ENCODE results near the gene PCDHGC3. TPM values are rescaled to one million over a fixed set of nuclear protein-coding genes. Genes with fewer than 3 reads are reported as not detected.

Gene PCDHGC3
- total RNA-seq, 1 donor from 2014 or later = 51.4 TPM

DNA sequence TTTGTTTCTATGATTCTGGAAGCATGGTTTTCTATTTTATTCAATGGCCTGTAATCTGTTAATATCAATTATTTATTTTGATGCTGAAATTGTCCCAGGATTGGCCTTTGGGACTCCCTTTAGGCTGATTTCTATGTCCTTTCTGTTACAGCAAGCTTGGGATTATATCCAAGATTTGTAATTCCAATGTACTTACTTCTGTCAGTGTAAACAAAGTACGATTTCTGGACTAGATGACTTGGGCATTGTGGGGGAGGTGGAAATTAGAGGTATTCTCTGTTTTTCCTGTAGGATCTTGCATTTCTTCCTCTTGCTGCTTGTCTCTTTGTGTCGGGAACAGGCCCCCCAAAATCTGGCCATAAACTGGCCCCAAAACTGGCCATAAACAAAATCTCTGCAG is 41.8 kb upstream of the PCDHGC3 start:
- Histone ChIP-seq H3K4me1 (no peaks in the 10 kb centered on the region), H3K27ac (no peak overlapping the region), H3K36me3 (peaks cover 0 to 2% of the 10 kb centered on the region in 2 donors), H3K27me3 (no peaks in the 10 kb centered on the region), H3K4me3 (no peak overlapping the region), H3K9me3 (peaks cover 89 to 100% of the 10 kb centered on the region in 2 donors)
- intact Hi-C loops (cut with DNase I) = no loop called here
- no peak for DNase-seq (ENCODE audit: low spot score in 2 of 2)
- TF ChIP-seq, protein P1, sequence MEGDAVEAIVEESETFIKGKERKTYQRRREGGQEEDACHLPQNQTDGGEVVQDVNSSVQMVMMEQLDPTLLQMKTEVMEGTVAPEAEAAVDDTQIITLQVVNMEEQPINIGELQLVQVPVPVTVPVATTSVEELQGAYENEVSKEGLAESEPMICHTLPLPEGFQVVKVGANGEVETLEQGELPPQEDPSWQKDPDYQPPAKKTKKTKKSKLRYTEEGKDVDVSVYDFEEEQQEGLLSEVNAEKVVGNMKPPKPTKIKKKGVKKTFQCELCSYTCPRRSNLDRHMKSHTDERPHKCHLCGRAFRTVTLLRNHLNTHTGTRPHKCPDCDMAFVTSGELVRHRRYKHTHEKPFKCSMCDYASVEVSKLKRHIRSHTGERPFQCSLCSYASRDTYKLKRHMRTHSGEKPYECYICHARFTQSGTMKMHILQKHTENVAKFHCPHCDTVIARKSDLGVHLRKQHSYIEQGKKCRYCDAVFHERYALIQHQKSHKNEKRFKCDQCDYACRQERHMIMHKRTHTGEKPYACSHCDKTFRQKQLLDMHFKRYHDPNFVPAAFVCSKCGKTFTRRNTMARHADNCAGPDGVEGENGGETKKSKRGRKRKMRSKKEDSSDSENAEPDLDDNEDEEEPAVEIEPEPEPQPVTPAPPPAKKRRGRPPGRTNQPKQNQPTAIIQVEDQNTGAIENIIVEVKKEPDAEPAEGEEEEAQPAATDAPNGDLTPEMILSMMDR (IDR thresholded peaks at IDR 0.05) = no peak

DNA sequence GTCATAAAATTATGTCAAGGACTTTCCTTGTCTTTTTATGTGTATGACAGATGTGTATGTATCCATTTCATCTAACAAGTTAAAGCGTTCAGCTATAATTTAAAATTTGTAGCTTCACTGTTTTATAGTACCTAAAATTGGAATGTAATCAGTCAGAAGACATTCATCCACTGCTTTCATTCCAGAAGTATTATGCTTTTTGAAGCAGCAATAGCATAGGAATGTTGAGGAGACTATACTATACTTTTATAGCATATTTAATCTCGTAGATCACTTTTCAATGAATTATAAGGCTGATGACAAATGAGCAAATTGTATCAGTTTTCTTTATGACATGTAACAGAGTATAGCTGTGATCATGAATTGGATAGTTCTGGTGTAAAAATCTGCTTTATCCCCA is 38.5 kb upstream of the PCDHGC3 start:
- no peak overlapping the region for H3K27ac ChIP-seq
- TF ChIP-seq, protein P1 (IDR thresholded peaks at IDR 0.05) = no peak
- intact Hi-C loops (cut with DNase I) = no loop called here
- peaks cover 86 to 100% of the 10 kb centered on the region in 2 donors for H3K9me3 ChIP-seq
- DNase-seq (ENCODE audit: low spot score in 2 of 2) = no peak
- no peaks in the 10 kb centered on the region for H3K4me1 ChIP-seq
- no peak overlapping the region for H3K4me3 ChIP-seq
- peaks cover 0 to 3% of the 10 kb centered on the region in 2 donors for H3K36me3 ChIP-seq
- no peaks in the 10 kb centered on the region for H3K27me3 ChIP-seq

DNA sequence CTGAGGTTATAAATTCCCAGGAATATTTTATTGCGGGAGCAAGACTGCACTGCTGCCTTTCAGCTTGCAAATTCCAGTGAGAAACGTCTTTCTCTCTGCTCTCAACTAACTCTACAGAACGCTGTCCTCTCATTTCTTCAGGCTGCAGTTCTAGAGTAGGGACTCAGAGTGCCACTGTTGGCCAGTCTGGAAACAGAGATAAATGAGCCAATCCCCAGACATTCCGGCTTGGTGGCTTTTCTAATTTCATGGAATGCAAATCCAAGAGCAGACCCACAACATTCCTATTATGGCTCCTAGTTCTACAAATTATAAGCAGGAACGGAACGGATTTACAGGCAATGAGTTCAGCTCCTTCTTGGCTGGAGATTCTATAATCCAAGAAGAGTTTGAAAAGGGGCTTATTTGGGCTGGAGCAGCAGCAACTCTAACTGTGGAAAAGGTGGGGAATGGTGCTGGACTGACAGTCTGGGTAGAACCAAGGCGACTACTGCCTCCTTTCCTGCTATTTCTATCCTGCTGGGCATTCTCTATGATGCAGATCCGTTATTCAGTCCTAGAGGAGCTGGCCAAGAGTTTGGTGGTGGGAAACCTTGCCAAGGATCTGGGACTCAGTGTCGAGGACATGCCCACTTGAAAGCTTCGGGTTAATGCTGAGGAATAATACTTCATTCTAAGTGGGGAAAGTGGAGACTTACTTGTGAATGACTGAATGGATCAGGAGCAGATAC is 36.2 kb upstream of the PCDHGC3 start:
- H3K9me3 ChIP-seq = peaks cover 75 to 97% of the 10 kb centered on the region in 2 donors
- no peak overlapping the region for H3K27ac ChIP-seq
- H3K27me3 ChIP-seq = no peaks in the 10 kb centered on the region
- TF ChIP-seq, protein P1 (IDR thresholded peaks at IDR 0.05) = no peak
- H3K4me3 ChIP-seq = no peak overlapping the region
- intact Hi-C loops (cut with DNase I) = no loop called here
- no peak for DNase-seq (ENCODE audit: low spot score in 2 of 2)
- peaks cover 0 to 3% of the 10 kb centered on the region in 2 donors for H3K36me3 ChIP-seq
- no peaks in the 10 kb centered on the region for H3K4me1 ChIP-seq

DNA sequence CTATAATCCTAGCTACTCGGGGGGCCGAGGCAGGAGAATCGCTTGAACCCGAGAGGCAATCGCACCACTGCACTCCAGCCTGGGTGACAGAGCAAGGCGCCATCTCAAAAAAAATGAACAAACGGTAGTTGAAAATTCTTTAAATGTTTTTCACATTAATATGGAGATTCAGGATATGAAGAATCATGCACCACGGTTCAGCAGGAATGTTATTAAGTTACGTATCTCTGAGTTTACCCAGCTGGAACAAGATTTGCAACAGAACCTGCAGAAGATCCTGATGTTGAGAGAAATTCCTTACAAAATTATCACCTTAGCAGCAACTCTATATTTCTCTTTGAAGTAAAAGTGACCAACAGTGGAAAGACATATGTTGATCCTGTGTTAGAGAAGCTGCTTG is 35.4 kb upstream of the PCDHGC3 start:
- H3K4me1 ChIP-seq = no peaks in the 10 kb centered on the region
- no peak for DNase-seq (ENCODE audit: low spot score in 2 of 2)
- intact Hi-C loops (cut with DNase I) = no loop called here
- H3K27me3 ChIP-seq = no peaks in the 10 kb centered on the region
- TF ChIP-seq, protein P1 (IDR thresholded peaks at IDR 0.05) = no peak
- peaks cover 75 to 97% of the 10 kb centered on the region in 2 donors for H3K9me3 ChIP-seq
- H3K4me3 ChIP-seq = no peak overlapping the region
- no peak overlapping the region for H3K27ac ChIP-seq
- H3K36me3 ChIP-seq = peaks cover 0 to 3% of the 10 kb centered on the region in 2 donors

DNA sequence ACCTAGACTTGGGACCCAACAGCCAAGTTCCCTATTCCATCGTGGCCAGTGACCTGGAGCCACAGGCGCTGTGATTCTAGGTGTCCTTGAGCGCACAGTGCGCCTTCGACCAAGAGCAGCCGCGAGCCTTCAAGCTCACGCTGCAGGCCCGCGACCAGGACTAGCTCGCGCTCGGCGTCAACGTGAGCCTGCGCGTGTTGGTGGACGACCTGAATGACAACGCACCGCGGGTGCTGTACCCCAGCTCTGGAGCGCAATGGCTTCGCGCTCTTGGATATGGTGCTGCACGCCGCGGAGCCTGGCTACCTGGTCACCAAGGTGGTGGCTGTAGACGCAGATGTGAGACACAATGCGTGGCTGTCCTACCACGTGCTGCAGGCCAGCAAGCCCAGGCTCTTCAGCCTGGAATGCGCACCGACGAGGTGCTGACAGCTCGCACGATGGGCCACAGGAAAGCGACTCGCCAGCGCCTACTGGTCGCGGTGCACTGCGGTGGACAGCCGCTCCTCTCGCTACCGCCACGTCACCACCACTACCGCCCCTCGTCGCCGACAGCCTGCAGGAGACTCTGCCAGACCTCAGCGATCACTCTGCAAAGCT is 34.1 kb upstream of the PCDHGC3 start:
- TF ChIP-seq, protein P1 (IDR thresholded peaks at IDR 0.05) = no peak
- Histone ChIP-seq H3K4me1 (no peaks in the 10 kb centered on the region), H3K9me3 (peaks cover 74 to 97% of the 10 kb centered on the region in 2 donors), H3K27ac (no peak overlapping the region), H3K4me3 (no peak overlapping the region), H3K36me3 (peaks cover 0 to 3% of the 10 kb centered on the region in 2 donors), H3K27me3 (no peaks in the 10 kb centered on the region)
- intact Hi-C loops (cut with DNase I) = no loop called here
- no peak for DNase-seq (ENCODE audit: low spot score in 2 of 2)
